ENCODE data around the gene RNLS.

DNA sequence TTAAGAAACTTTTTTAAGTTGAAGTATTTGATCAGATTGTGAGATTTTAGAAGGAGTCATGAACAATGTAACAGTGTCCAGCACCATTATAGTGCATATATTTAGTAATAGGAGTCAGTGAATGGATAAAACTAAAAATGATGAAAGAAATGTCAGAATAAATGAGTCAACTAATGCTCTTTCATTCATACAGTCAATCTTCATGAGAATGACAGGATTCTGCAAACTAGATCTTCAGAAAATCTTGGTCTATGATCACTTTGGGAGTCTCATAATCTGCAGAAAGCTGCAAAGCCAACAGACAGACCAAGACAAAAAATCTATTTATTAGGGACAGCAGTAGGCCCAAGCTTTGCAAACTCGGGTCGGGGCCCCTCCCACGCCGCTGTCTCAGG lies 710 bp downstream of the RNLS start:
- TF ChIP-seq, protein P1, sequence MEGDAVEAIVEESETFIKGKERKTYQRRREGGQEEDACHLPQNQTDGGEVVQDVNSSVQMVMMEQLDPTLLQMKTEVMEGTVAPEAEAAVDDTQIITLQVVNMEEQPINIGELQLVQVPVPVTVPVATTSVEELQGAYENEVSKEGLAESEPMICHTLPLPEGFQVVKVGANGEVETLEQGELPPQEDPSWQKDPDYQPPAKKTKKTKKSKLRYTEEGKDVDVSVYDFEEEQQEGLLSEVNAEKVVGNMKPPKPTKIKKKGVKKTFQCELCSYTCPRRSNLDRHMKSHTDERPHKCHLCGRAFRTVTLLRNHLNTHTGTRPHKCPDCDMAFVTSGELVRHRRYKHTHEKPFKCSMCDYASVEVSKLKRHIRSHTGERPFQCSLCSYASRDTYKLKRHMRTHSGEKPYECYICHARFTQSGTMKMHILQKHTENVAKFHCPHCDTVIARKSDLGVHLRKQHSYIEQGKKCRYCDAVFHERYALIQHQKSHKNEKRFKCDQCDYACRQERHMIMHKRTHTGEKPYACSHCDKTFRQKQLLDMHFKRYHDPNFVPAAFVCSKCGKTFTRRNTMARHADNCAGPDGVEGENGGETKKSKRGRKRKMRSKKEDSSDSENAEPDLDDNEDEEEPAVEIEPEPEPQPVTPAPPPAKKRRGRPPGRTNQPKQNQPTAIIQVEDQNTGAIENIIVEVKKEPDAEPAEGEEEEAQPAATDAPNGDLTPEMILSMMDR (IDR thresholded peaks at IDR 0.05; ENCODE audit: insufficient read depth, low read length, poor library complexity, severe bottlenecking): no peak
- TF ChIP-seq EZH2phosphoT487 (conservative IDR thresholded peaks at IDR 0.05; ENCODE audit: low read length): no peak
